Retinal pigment epithelial cell (primary cell): Measurements from ENCODE around the gene SRSF8.
A peak's percentile ranks its signal among the peaks of the same experiment; 100 is the strongest.

ENCODE experiments used
- DNase-seq: peaks from one replicate; pipeline ENCODE4 v3.0.0-alpha.2; 2010; ENCODE audit warnings: low read depth
- H3K4me3 ChIP-seq: 2 replicates; pipeline ENCODE4 v1.5.1; 2011; ENCODE audit warnings: mild to moderate bottlenecking, low read length, control low read depth, moderate library complexity
- TF ChIP-seq, protein P1 (sequence below): conservative IDR thresholded peaks from 2 replicates; pipeline ENCODE4 v1.5.1; 2011; ENCODE audit warnings: low read depth, low read length, control low read depth, inconsistent platforms

The SRSF8 gene

DNA sequence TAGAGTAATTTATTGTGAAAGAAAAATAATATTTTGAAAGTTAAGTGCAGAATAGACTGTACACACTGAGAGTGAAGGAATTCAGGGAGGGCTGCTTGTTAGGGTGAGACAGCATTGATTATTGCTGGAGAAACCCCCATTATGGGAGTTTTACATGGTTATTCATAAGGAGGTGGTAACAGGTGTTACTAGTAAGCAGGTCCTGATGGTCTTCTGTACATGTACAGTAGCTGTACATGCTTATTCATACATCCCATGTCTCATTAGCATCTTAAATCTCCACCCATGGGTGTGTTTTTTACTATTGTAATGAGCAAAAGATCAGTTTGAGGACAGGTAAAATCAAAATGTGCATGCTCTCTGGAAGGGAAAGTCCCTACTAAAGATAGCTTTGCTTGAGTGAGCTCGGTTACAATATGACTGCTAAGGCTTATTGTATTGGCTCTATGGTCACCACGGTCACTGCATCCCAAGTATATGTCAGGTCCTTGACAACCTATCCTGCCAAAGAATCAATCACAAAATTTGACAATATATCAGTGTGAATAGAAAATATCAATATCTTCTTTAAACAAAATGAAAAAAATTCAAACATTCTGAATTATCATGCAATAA, 11.3 kb upstream of the SRSF8 start:
- TF ChIP-seq, protein P1, sequence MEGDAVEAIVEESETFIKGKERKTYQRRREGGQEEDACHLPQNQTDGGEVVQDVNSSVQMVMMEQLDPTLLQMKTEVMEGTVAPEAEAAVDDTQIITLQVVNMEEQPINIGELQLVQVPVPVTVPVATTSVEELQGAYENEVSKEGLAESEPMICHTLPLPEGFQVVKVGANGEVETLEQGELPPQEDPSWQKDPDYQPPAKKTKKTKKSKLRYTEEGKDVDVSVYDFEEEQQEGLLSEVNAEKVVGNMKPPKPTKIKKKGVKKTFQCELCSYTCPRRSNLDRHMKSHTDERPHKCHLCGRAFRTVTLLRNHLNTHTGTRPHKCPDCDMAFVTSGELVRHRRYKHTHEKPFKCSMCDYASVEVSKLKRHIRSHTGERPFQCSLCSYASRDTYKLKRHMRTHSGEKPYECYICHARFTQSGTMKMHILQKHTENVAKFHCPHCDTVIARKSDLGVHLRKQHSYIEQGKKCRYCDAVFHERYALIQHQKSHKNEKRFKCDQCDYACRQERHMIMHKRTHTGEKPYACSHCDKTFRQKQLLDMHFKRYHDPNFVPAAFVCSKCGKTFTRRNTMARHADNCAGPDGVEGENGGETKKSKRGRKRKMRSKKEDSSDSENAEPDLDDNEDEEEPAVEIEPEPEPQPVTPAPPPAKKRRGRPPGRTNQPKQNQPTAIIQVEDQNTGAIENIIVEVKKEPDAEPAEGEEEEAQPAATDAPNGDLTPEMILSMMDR, result no peak
- H3K4me3 ChIP-seq, result no peak overlapping the region
- DNase-seq, result no peak

- no peak for DNase-seq
Measured at GRCh38 chr11:95057959-95058358, 8.8 kb upstream of the SRSF8 start.

GRCh38 chr11:95058621-95059020, 8.1 kb upstream of the SRSF8 start:
- TF ChIP-seq, protein P1, result no peak
- DNase-seq, result no peak
- no peak overlapping the region for H3K4me3 ChIP-seq

More at GRCh38 chr11:95057959-95058358, 8.8 kb upstream of the SRSF8 start:
- no peak overlapping the region for H3K4me3 ChIP-seq
- TF ChIP-seq, protein P1, result no peak

DNA sequence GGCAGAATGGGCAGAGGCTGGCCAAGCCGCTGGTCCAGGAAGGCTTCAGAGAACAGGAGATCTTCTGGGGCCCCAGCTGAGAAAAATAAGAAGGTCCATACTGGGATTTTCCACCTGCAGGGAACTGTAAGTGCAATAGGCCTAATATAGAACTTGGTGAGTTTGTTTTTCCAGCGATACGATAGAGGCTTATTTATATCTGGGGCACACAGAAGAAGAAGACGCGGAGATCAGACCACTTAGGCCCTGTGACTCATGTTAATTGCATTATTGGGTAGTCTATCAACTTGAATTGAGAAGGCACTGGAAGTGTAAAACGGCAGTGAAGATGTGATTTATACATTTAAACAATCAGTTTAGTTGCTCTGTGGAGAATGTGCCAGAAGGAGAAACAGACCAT, 7.7 kb upstream of the SRSF8 start:
- TF ChIP-seq, protein P1, result no peak
- DNase-seq, result no peak
- H3K4me3 ChIP-seq, result no peak overlapping the region

DNA sequence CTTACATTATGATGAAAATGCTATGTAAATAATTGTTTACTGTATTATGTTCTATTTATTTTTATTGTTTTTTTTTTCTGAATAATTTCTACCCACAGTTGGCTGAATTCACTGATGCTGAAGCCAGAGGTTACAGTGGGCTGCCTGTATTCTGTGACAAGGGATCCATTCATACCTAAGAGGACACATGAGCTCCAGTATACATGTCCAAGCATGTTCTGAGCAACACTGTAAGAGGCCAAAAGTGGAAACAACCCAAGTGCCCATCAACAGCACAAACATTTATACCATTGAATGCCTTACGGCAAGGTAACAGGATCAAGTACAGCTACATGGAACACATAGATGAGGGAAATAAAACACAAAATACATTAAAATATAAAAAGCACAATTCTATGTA, 1.4 kb upstream of the SRSF8 start:
- DNase-seq, result no peak
- TF ChIP-seq, protein P1, result no peak
- no peak overlapping the region for H3K4me3 ChIP-seq

DNA sequence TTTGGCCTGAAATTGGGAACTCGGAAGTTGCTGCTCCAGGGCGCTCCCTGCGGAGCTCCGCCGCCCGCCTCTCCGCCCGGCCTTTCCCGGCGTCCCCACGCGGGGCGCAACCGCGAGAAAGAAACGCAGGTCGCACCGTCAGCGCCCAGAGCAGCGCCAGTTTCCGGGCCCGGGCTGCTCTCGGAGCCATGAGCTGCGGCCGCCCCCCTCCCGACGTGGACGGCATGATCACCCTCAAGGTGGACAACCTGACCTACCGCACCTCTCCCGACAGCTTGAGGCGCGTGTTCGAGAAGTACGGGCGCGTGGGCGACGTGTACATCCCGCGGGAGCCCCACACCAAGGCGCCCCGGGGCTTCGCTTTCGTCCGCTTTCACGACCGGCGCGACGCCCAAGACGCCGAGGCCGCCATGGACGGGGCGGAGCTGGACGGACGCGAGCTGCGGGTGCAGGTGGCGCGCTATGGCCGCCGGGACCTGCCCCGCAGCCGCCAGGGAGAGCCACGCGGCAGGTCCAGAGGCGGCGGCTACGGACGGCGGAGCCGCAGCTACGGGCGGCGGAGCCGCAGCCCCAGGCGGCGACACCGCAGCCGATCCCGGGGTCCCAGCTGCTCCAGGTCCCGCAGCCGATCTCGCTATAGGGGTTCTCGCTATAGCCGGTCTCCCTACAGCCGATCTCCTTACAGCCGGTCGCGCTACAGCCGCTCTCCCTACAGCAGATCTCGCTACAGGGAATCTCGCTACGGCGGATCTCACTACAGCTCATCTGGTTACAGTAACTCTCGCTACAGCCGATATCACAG, 521 bp downstream of the SRSF8 start:
- peak overlapping the region; percentile 59 for H3K4me3 ChIP-seq
- peak; percentile 31 for DNase-seq
- TF ChIP-seq, protein P1, result peak; percentile 57

DNA sequence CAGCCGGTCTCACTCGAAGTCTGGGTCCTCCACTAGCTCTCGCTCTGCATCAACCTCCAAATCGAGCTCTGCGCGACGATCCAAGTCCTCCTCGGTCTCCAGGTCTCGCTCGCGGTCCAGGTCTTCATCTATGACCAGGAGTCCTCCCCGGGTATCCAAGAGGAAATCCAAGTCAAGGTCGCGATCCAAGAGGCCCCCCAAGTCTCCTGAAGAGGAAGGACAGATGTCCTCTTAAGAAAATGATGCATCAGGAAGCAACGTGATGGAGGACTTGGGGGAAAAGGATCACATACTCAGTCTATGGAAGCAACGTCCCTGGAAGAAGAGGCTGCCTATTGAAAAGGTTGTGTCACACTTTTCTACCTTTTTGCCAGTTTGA, 1.1 kb downstream of the SRSF8 start:
- DNase-seq, result no peak

More for the DNA sequence above, 1.1 kb downstream of the SRSF8 start:
- peak overlapping the region; percentile 59 for H3K4me3 ChIP-seq
- TF ChIP-seq, protein P1, result no peak
